Fibroblast of lung (primary cell): ENCODE measurements around the gene LRMDA. TPM values are rescaled to one million over a fixed set of nuclear protein-coding genes. Genes with fewer than 3 reads are reported as not detected.

Experiments used
- DNase-seq, 2 donors: peaks; one replicate each; pipeline versions ENCODE4 v3.0.0 to v3.0.0-alpha.2; 2010; ENCODE audit warnings: low read depth in 2 of 2
- H2AFZ ChIP-seq: 2 replicates; pipeline ENCODE4 v1.5.1; 2012; ENCODE audit warnings: low read length, control low read depth, inconsistent platforms
- H3K27ac ChIP-seq: 2 replicates; pipeline ENCODE4 v1.5.1; 2011; ENCODE audit warnings: low read length, control low read depth; ENCODE audit not compliant: insufficient read depth
- H3K27me3 ChIP-seq: 2 replicates; pipeline ENCODE4 v1.5.1; 2011; ENCODE audit warnings: mild to moderate bottlenecking, low read length; ENCODE audit not compliant: control insufficient read depth, insufficient read depth
- H3K36me3 ChIP-seq: 2 replicates; pipeline ENCODE4 v1.5.1; 2011; ENCODE audit warnings: low read length; ENCODE audit not compliant: control insufficient read depth, insufficient read depth
- H3K4me1 ChIP-seq: 2 replicates; pipeline ENCODE4 v1.5.1; 2011; ENCODE audit warnings: low read length; ENCODE audit not compliant: control insufficient read depth, insufficient read depth; ENCODE audit errors: extremely low read depth
- H3K4me2 ChIP-seq: 2 replicates; pipeline ENCODE4 v1.5.1; 2011; ENCODE audit warnings: low read length, control low read depth; ENCODE audit not compliant: insufficient read depth; ENCODE audit errors: extremely low read depth
- H3K4me3 ChIP-seq, 4 experiments: fragments of 200-600 bp in 1 of 4; sonication (generic) in 1 of 4; replicated peaks in 1 of 4; 2 replicates each; pipeline ENCODE4 v1.5.1; 2011 to 2016; ENCODE audit warnings: low read length in 4 of 4, low read depth in 3 of 4, mild to moderate bottlenecking in 3 of 4, control low read depth in 2 of 4, inconsistent platforms in 1 of 4, mixed read lengths in 1 of 4; ENCODE audit not compliant: insufficient read depth in 1 of 4; ENCODE audit errors: control extremely low read depth in 1 of 4
- H3K79me2 ChIP-seq: 2 replicates; pipeline ENCODE4 v1.5.1; 2012; ENCODE audit warnings: mild to moderate bottlenecking, low read length, inconsistent platforms; ENCODE audit not compliant: control insufficient read depth, insufficient read depth
- H3K9ac ChIP-seq: 2 replicates; pipeline ENCODE4 v1.5.1; 2011; ENCODE audit warnings: mild to moderate bottlenecking, low read length, control low read depth; ENCODE audit not compliant: insufficient read depth
- H3K9me3 ChIP-seq: 2 replicates; pipeline ENCODE4 v1.5.1; 2012; ENCODE audit warnings: low read depth, low read length; ENCODE audit not compliant: control insufficient read depth, insufficient read depth
- H4K20me1 ChIP-seq: 2 replicates; pipeline ENCODE4 v1.5.1; 2011; ENCODE audit warnings: low read length; ENCODE audit not compliant: control insufficient read depth, insufficient read depth; ENCODE audit errors: extremely low read depth
- CTCF ChIP-seq, 2 donors: IDR thresholded peaks in 1 of 2; conservative IDR thresholded peaks in 1 of 2; 1 replicate in 1 of 2; 2 replicates in 1 of 2; pipeline ENCODE4 v1.5.1; 2011 to 2012; ENCODE audit warnings: low read length in 2 of 2, control low read depth in 1 of 2, inconsistent platforms in 1 of 2, low read depth in 1 of 2, mild to moderate bottlenecking in 1 of 2
- EZH2 ChIP-seq: IDR thresholded peaks from 2 replicates; pipeline ENCODE4 v1.5.1; 2012; ENCODE audit warnings: low read length, control low read depth, mild to moderate bottlenecking; ENCODE audit errors: missing control alignments
- polyA plus RNA-seq, 2 donors: library from polyadenylated mRNA; depleted of rRNA in 1 of 2; stranded (reverse) in 1 of 2; unstranded in 1 of 2; fragments of >200 nt; gene quantifications; 2 replicates each; pipeline ENCODE4 v1.2.1, GENCODE V29; 2011 to 2012; ENCODE audit warnings: missing spikeins in 1 of 2
- total RNA-seq: library from RNA; depleted of rRNA; stranded (reverse); fragments of >200 nt; gene quantifications from 2 replicates; pipeline ENCODE4 v1.2.1, GENCODE V29; 2014

The LRMDA gene
- total and polyA plus RNA-seq, 2 donors (not counting 1 experiment from before 2014, with no cell fraction given) = 1.7 to 2.0 TPM

- H4K20me1 ChIP-seq = no peaks in the 10 kb centered on the region
- DNase-seq = no peak
- no peak for TF ChIP-seq EZH2
- no peak for TF ChIP-seq CTCF (conservative IDR thresholded peaks at IDR 0.05 in 1 of 2, IDR thresholded peaks at IDR 0.05 in 1 of 2; ENCODE audit: low read depth in 1 of 2, low read length in 2 of 2)
- no peaks in the 10 kb centered on the region for H3K9me3 ChIP-seq
- peaks cover 6% of the 10 kb centered on the region for H3K27me3 ChIP-seq
- no peaks in the 10 kb centered on the region for H3K4me1 ChIP-seq
- no peaks in the 10 kb centered on the region for H3K36me3 ChIP-seq
- H2AFZ ChIP-seq = no peak overlapping the region
- no peak overlapping the region for H3K27ac ChIP-seq
- H3K4me3 ChIP-seq = no peak overlapping the region
- no peak overlapping the region for H3K9ac ChIP-seq
- no peak overlapping the region for H3K4me2 ChIP-seq
- H3K79me2 ChIP-seq = no peaks in the 10 kb centered on the region
These were observed 225.9 kb downstream of the LRMDA start for GRCh38 chr10:75657351-75657750.

DNA sequence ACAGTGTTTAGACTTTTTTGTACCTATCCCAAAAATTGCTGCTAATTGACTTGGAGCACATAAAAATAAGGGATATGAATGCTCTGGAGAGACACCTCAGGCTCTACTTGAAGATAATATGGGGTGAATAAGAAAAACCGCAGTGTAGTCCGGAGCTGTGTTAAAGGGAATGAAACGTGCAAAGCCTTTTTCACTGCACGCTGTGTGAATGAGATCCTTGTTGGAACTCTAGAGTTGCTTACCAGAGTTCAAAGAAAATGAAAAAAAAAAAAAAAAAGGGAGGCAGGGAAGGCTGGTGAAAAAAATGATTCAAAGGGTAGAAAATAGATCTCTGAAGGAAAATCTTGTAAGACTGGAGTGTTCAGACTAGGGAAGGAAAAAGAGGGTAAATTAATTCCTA lies 226.6 kb downstream of the LRMDA start:
- no peak overlapping the region for H2AFZ ChIP-seq
- H3K27ac ChIP-seq = no peak overlapping the region
- H3K9ac ChIP-seq = no peak overlapping the region
- H3K79me2 ChIP-seq = no peaks in the 10 kb centered on the region
- H3K27me3 ChIP-seq = peaks cover 6% of the 10 kb centered on the region
- H3K4me1 ChIP-seq = peaks cover 3% of the 10 kb centered on the region
- TF ChIP-seq CTCF (conservative IDR thresholded peaks at IDR 0.05 in 1 of 2, IDR thresholded peaks at IDR 0.05 in 1 of 2; ENCODE audit: low read depth in 1 of 2, low read length in 2 of 2) (no peak), EZH2 (no peak)
- no peaks in the 10 kb centered on the region for H3K36me3 ChIP-seq
- H4K20me1 ChIP-seq = no peaks in the 10 kb centered on the region
- H3K4me2 ChIP-seq = no peak overlapping the region
- H3K9me3 ChIP-seq = no peaks in the 10 kb centered on the region
- no peak for DNase-seq
- H3K4me3 ChIP-seq = no peak overlapping the region

DNA sequence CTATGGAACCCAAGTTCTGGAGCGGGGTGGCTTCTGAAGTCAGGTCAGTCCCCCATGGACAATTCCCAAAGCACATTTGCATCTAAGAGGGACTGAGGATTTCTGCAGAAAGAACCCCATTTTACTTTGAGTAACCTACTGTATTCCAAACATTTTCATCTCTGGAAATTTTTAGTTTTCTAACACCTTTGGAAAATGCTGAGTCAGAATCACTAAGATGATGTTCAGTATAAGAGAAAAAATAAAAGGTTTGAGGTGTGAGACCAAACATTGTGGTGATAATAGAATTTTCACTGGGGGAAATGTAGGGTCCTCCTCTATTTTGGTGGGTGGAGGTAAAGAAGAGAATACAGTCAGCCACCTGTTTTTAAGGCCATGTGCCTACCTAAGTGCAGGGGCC lies 227.1 kb downstream of the LRMDA start:
- TF ChIP-seq EZH2 = no peak
- no peak for TF ChIP-seq CTCF (conservative IDR thresholded peaks at IDR 0.05 in 1 of 2, IDR thresholded peaks at IDR 0.05 in 1 of 2; ENCODE audit: low read depth in 1 of 2, low read length in 2 of 2)
- Histone ChIP-seq H2AFZ (no peak overlapping the region), H3K9me3 (no peaks in the 10 kb centered on the region), H4K20me1 (no peaks in the 10 kb centered on the region), H3K4me1 (peaks cover 3% of the 10 kb centered on the region), H3K27ac (no peak overlapping the region), H3K4me2 (no peak overlapping the region), H3K27me3 (peaks cover 6% of the 10 kb centered on the region), H3K36me3 (no peaks in the 10 kb centered on the region), H3K4me3 (no peak overlapping the region), H3K79me2 (no peaks in the 10 kb centered on the region), H3K9ac (no peak overlapping the region)
- DNase-seq = no peak
